Trophoblast cell (in vitro differentiated cells and primary cell): ENCODE measurements around the gene NOTCH3.

ENCODE experiments used
- DNase-seq, 2 donors: peaks; one replicate each; pipeline ENCODE4 v3.0.0-alpha.2; 2016
- H2AFZ ChIP-seq: 2 replicates; pipeline ENCODE4 v1.6.1; 2013; ENCODE audit warnings: low read length, moderate library complexity, mild to moderate bottlenecking; ENCODE audit not compliant: insufficient read depth, poor library complexity
- H2AK5ac ChIP-seq: 2 replicates; pipeline ENCODE4 v1.6.1; 2013; ENCODE audit warnings: mild to moderate bottlenecking, low read length
- H2BK120ac ChIP-seq: 2 replicates; pipeline ENCODE4 v1.6.1; 2013; ENCODE audit warnings: low read length, mild to moderate bottlenecking, moderate library complexity; ENCODE audit not compliant: insufficient read depth, poor library complexity
- H2BK12ac ChIP-seq: 2 replicates; pipeline ENCODE4 v1.6.1; 2013; ENCODE audit warnings: mild to moderate bottlenecking, low read length, moderate library complexity
- H2BK5ac ChIP-seq: 2 replicates; pipeline ENCODE4 v1.6.1; 2013; ENCODE audit warnings: low read length, low read depth, moderate library complexity, mild to moderate bottlenecking; ENCODE audit not compliant: poor library complexity
- H3K14ac ChIP-seq: 2 replicates; pipeline ENCODE4 v1.6.1; 2013; ENCODE audit warnings: mild to moderate bottlenecking, low read length
- H3K18ac ChIP-seq: 2 replicates; pipeline ENCODE4 v1.6.1; 2013; ENCODE audit warnings: mild to moderate bottlenecking, low read length
- H3K23ac ChIP-seq: 2 replicates; pipeline ENCODE4 v1.6.1; 2013; ENCODE audit warnings: low read length
- H3K27ac ChIP-seq: 2 replicates; pipeline ENCODE4 v1.5.1; 2013; ENCODE audit warnings: low read depth, mild to moderate bottlenecking, inconsistent platforms, low read length, moderate library complexity
- H3K27me3 ChIP-seq: 2 replicates; pipeline ENCODE4 v1.6.1; 2013; ENCODE audit warnings: inconsistent platforms, mild to moderate bottlenecking, low read length, moderate library complexity; ENCODE audit not compliant: insufficient read depth
- H3K36me3 ChIP-seq, 2 experiments: 1 replicate in 1 of 2; 2 replicates in 1 of 2; pipeline ENCODE4 v1.6.1; 2013; ENCODE audit warnings: low read length in 2 of 2, mild to moderate bottlenecking in 2 of 2, moderate library complexity in 1 of 2; ENCODE audit not compliant: insufficient read depth in 2 of 2, control insufficient read depth in 1 of 2
- H3K4ac ChIP-seq: 2 replicates; pipeline ENCODE4 v1.6.1; 2013; ENCODE audit warnings: low read depth, mild to moderate bottlenecking, low read length, moderate library complexity
- H3K4me1 ChIP-seq, 2 experiments: 1 replicate in 1 of 2; 2 replicates in 1 of 2; pipeline ENCODE4 v1.6.1; 2013; ENCODE audit warnings: low read length in 2 of 2, mild to moderate bottlenecking in 2 of 2, moderate library complexity in 1 of 2; ENCODE audit not compliant: insufficient read depth in 2 of 2, control insufficient read depth in 1 of 2
- H3K4me2 ChIP-seq: 2 replicates; pipeline ENCODE4 v1.6.1; 2013; ENCODE audit warnings: inconsistent platforms, mild to moderate bottlenecking, low read length, moderate library complexity
- H3K4me3 ChIP-seq: 2 replicates; pipeline ENCODE4 v1.5.1; 2013; ENCODE audit warnings: mild to moderate bottlenecking, low read depth, low read length, inconsistent platforms
- H3K79me1 ChIP-seq: one replicate; pipeline ENCODE4 v1.6.1; 2013; ENCODE audit warnings: low read length
- H3K79me2 ChIP-seq: 2 replicates; pipeline ENCODE4 v1.6.1; 2013; ENCODE audit warnings: low read length, mild to moderate bottlenecking; ENCODE audit not compliant: control insufficient read depth, insufficient read depth, poor library complexity
- H3K9ac ChIP-seq: 2 replicates; pipeline ENCODE4 v1.6.1; 2013; ENCODE audit warnings: mild to moderate bottlenecking, low read length
- H3K9me3 ChIP-seq: 2 replicates; pipeline ENCODE4 v1.6.1; 2013; ENCODE audit warnings: low read depth, mild to moderate bottlenecking, control low read depth, inconsistent platforms, low read length; ENCODE audit not compliant: insufficient read depth
- H4K12ac ChIP-seq: 2 replicates; pipeline ENCODE4 v1.6.1; 2013; ENCODE audit warnings: low read depth, mild to moderate bottlenecking, low read length, moderate library complexity
- H4K8ac ChIP-seq: 2 replicates; pipeline ENCODE4 v1.6.1; 2013; ENCODE audit warnings: low read depth, mild to moderate bottlenecking, low read length, moderate library complexity
- H4K91ac ChIP-seq: one replicate; pipeline ENCODE4 v1.6.1; 2013; ENCODE audit warnings: low read depth, mild to moderate bottlenecking, low read length, moderate library complexity
- WGBS: extraction: QIAGEN DNeasy Blood & Tissue Kit; methylation state at CpG from one replicate; pipeline ENCODE4 v1.1.7; 2013; ENCODE audit warnings: missing lambda C conversion rate; ENCODE audit not compliant: insufficient read length, insufficient coverage; ENCODE audit errors: extremely low coverage; 5-methylcytosine and 5-hydroxymethylcytosine counted together

Gene NOTCH3

GRCh38 chr19:15213715-15214381, 13.1 kb upstream of the NOTCH3 start:
- H4K91ac ChIP-seq = no peak overlapping the region
- H3K4me1 ChIP-seq = no peaks in the 10 kb centered on the region
- no peak overlapping the region for H2BK5ac ChIP-seq
- WGBS = no CpG with 5 or more reads among the region's 15 CpGs
- no peaks in the 10 kb centered on the region for H3K79me2 ChIP-seq
- no peak overlapping the region for H2AK5ac ChIP-seq
- H2AFZ ChIP-seq = no peak overlapping the region
- H4K12ac ChIP-seq = no peak overlapping the region
- no peak overlapping the region for H4K8ac ChIP-seq
- H3K4me2 ChIP-seq = no peak overlapping the region
- no peak overlapping the region for H3K9ac ChIP-seq
- H3K36me3 ChIP-seq = no peaks in the 10 kb centered on the region
- H3K27me3 ChIP-seq = no peaks in the 10 kb centered on the region
- H3K4me3 ChIP-seq = no peak overlapping the region
- H2BK12ac ChIP-seq = no peak overlapping the region
- no peak overlapping the region for H3K18ac ChIP-seq
- no peak overlapping the region for H3K4ac ChIP-seq
- no peaks in the 10 kb centered on the region for H3K79me1 ChIP-seq
- H3K23ac ChIP-seq = no peak overlapping the region
- H3K27ac ChIP-seq = no peak overlapping the region
- H3K9me3 ChIP-seq = no peaks in the 10 kb centered on the region
- no peak for DNase-seq
- no peak overlapping the region for H3K14ac ChIP-seq
- H2BK120ac ChIP-seq = no peak overlapping the region

DNA sequence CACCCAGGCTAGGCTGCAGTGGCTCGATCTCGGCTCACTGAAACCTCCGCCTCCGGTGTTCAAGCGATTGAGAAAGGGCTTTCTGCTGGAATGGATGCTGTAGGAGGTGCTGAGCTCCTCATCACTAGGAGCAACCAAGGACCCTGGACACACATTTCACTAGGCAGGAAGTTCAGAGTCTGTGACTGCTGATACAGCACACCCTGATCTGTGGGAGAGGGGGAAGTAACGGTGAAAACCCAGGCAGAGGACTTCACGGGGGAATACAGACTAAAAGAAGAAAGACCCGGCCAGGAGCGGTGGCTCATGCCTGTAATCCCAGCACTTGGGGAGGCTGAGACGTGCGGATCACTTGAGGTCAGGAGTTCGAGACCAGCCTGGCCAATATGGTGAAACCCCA, 11.9 kb upstream of the NOTCH3 start:
- H2AFZ ChIP-seq = no peak overlapping the region
- H3K9me3 ChIP-seq = no peaks in the 10 kb centered on the region
- DNase-seq = no peak
- H2BK120ac ChIP-seq = no peak overlapping the region
- H3K36me3 ChIP-seq = no peaks in the 10 kb centered on the region
- H3K4me1 ChIP-seq = no peaks in the 10 kb centered on the region
- no peak overlapping the region for H4K91ac ChIP-seq
- no peak overlapping the region for H2AK5ac ChIP-seq
- H3K27me3 ChIP-seq = no peaks in the 10 kb centered on the region
- no peak overlapping the region for H2BK12ac ChIP-seq
- H3K4ac ChIP-seq = no peak overlapping the region
- H3K14ac ChIP-seq = no peak overlapping the region
- H3K18ac ChIP-seq = no peak overlapping the region
- no peak overlapping the region for H3K9ac ChIP-seq
- no CpG with 5 or more reads among the region's 12 CpGs for WGBS
- H3K23ac ChIP-seq = no peak overlapping the region
- no peak overlapping the region for H4K12ac ChIP-seq
- no peaks in the 10 kb centered on the region for H3K79me2 ChIP-seq
- H3K4me3 ChIP-seq = no peak overlapping the region
- H3K79me1 ChIP-seq = no peaks in the 10 kb centered on the region
- no peak overlapping the region for H4K8ac ChIP-seq
- no peak overlapping the region for H2BK5ac ChIP-seq
- H3K4me2 ChIP-seq = no peak overlapping the region
- H3K27ac ChIP-seq = no peak overlapping the region

DNA sequence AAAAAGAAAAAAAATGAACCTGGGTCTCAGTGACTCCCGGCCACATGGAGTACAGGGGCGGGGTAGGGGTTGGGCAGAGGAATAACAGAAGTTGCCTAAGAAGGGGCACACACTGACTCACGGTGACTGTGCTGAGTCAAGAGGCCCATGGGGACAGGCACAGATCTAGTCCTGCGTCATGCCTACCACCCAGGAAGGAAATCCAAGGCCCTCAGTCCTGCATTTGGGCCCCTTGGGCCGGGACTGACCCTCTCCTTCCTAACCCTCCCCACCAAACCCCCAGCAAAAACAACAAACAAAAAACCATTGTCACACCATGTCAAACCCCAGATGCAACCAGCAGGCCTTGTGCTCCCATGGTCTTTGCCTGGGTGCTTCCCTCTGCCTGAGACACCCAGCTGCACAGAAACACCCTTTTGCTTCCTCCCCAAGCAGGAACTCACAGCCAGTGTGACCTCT, 9.6 kb upstream of the NOTCH3 start:
- no peak overlapping the region for H3K23ac ChIP-seq
- no CpG with 5 or more reads among the region's 5 CpGs for WGBS

DNA sequence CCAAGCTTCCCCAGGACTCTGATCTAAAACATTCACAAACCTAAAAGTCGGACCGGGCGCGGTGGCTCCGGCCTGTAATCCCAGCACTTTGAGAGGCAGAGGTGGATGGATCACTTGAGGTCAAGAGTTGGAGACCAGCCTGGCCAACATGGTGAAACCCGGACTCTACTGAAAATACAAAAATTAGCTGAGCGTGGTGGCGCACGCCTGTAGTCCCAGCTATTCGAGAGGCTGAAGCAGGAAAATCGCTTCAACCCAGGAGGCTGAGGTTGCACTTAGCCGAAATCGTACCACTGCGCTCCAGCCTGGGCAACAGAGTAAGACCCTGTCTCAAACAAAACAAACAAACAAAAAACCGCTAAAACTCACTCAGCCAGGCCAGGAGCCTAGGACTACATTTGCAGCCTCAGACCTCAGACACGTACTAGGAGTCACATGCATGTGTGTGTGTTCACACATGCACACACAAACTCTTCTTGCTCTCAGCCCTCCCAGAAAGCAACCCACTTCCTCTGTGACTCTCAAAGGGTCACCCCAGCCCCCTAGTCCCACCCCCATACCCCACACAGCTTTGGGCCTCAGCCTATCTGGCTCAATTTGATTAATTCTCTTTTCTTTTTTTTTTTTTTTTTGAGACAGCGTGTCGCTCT, 704 bp upstream of the NOTCH3 start:
- Histone ChIP-seq H2AK5ac (no peak overlapping the region), H3K4me1 (peaks cover 0 to 7% of the 10 kb centered on the region in 2 experiments), H3K27me3 (no peaks in the 10 kb centered on the region), H3K36me3 (peaks cover 11 to 17% of the 10 kb centered on the region in 2 experiments), H4K91ac (peak overlapping the region; percentile 39), H4K12ac (no peak overlapping the region), H3K27ac (no peak overlapping the region), H3K9ac (no peak overlapping the region), H4K8ac (no peak overlapping the region), H3K4me2 (peak overlapping the region; percentile 72), H3K23ac (no peak overlapping the region), H3K4me3 (no peak overlapping the region), H3K4ac (no peak overlapping the region), H2BK12ac (no peak overlapping the region), H2BK120ac (no peak overlapping the region), H3K18ac (no peak overlapping the region), H3K79me1 (peaks cover 6% of the 10 kb centered on the region), H3K9me3 (peaks cover 3% of the 10 kb centered on the region), H3K14ac (no peak overlapping the region), H2BK5ac (no peak overlapping the region), H3K79me2 (peaks cover 4% of the 10 kb centered on the region), H2AFZ (no peak overlapping the region)
- no CpG with 5 or more reads among the region's 18 CpGs for WGBS
- DNase-seq = no peak

More for the DNA sequence above, 9.6 kb upstream of the NOTCH3 start:
- Histone ChIP-seq H3K4ac (no peak overlapping the region), H4K12ac (no peak overlapping the region), H2BK120ac (no peak overlapping the region), H2BK5ac (no peak overlapping the region), H3K14ac (no peak overlapping the region), H3K4me2 (no peak overlapping the region), H3K4me1 (no peaks in the 10 kb centered on the region), H2BK12ac (no peak overlapping the region), H2AK5ac (no peak overlapping the region), H3K79me1 (no peaks in the 10 kb centered on the region), H2AFZ (no peak overlapping the region), H3K27me3 (no peaks in the 10 kb centered on the region), H4K8ac (no peak overlapping the region), H3K4me3 (no peak overlapping the region), H3K9me3 (no peaks in the 10 kb centered on the region), H3K36me3 (no peaks in the 10 kb centered on the region), H3K27ac (no peak overlapping the region), H3K18ac (no peak overlapping the region), H4K91ac (no peak overlapping the region), H3K9ac (no peak overlapping the region), H3K79me2 (no peaks in the 10 kb centered on the region)
- DNase-seq = peak in 1 of 2 donors; percentile 39
